ENCODE data around the gene MEIS3. TPM values are rescaled to one million over a fixed set of nuclear protein-coding genes. Genes with fewer than 3 reads are reported as not detected.

The MEIS3 gene
- polyA plus RNA-seq, 2 of the 4 experiments (the other 2 are of a cell fraction) = 16.5 to 27.1 TPM

DNA sequence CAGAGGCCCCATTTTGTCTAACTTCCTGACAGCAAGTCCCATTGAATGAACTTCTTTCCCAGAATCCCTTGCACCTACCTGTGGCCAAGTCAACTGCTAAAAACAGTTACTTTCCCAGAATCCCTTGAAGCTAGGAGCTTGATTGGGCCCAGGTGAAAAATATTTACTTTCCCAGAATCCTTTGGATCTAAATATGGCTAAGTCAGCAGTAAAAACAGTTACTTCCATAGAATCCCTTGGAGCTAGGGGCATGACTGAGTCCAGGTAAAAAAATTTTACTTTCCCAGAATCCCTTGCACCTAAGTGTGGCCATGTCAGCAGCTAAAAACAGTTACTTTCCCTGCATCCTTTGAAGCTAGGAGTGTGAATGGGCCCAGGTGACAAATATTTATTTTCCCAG lies 13.2 kb upstream of the MEIS3 start:
- no peak for ATAC-seq
- H3K9me3 ChIP-seq = no peaks in the 10 kb centered on the region; the same call in 2 of the 3 replicates
- no peak overlapping the region for H3K27ac ChIP-seq
- POLR2A ChIA-PET = no interaction called here
- CTCF ChIA-PET = interaction anchor here (0.6 to 28.3 kb wide), 14 partner anchors 12 to 431 kb away, joined by 3 to 901 read pairs (median 5); partner anchors contain the start of genes DHX34, EHD2, NAPA and NOP53
- H3K4me2 ChIP-seq = no peak overlapping the region
- H3K4me1 ChIP-seq = peaks cover 18% of the 10 kb centered on the region
- no peak overlapping the region for H3K4me3 ChIP-seq
- no peak for TF ChIP-seq CBX8 (IDR thresholded peaks at IDR 0.05)
- no peak for TF ChIP-seq GATA3 (IDR thresholded peaks at IDR 0.05; ENCODE audit: borderline replicate concordance)
- no peak for TF ChIP-seq TP53 (CRISPR knock-in tag; IDR thresholded peaks at IDR 0.05)
- TF ChIP-seq MAFK (IDR thresholded peaks at IDR 0.05; ENCODE audit: partially characterized antibody) = peak; percentile 81
- TF ChIP-seq, protein P1, sequence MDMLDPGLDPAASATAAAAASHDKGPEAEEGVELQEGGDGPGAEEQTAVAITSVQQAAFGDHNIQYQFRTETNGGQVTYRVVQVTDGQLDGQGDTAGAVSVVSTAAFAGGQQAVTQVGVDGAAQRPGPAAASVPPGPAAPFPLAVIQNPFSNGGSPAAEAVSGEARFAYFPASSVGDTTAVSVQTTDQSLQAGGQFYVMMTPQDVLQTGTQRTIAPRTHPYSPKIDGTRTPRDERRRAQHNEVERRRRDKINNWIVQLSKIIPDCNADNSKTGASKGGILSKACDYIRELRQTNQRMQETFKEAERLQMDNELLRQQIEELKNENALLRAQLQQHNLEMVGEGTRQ (IDR thresholded peaks at IDR 0.05) = no peak
- no peak for TF ChIP-seq ESRRA (IDR thresholded peaks at IDR 0.05; ENCODE audit: borderline replicate concordance, low read length)
- FAIRE-seq = no peak
- no peak for DNase-seq (ENCODE audit: low read depth in 1 of 2, low spot score in 1 of 2)

DNA sequence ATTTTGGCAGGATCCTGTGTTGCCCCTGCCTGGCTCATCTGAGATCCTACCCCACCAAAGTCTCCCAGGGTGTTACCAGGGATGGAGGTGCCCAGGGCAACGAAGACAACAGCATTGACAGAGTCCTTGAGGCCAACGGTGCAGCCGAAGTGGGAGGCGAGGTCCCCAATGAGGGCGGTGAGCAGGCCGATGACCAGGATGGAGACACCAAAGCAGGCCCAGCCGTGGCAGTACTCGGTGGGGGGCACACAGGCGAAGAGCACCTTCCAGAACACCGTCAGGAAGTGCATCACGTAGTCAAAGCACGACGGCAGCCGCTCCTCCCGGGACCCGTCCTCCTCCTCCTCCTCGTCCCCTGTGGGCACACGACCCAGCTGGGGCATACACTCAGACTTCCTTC lies 12.8 kb upstream of the MEIS3 start:
- Histone ChIP-seq H3K9me3 (no peaks in the 10 kb centered on the region; the same call in 2 of the 3 replicates), H3K4me1 (peaks cover 20% of the 10 kb centered on the region), H3K4me2 (no peak overlapping the region), H3K4me3 (no peak overlapping the region), H3K27ac (no peak overlapping the region)
- ATAC-seq (no peak), FAIRE-seq (no peak), DNase-seq (ENCODE audit: low read depth in 1 of 2, low spot score in 1 of 2) (no peak)
- 80% methylated on average over 18 of the region's 18 CpGs for WGBS (ENCODE audit: missing lambda C conversion rate)
- TF ChIP-seq RFX5 (IDR thresholded peaks at IDR 0.05) = no peak
- TF ChIP-seq POLR2A (IDR thresholded peaks at IDR 0.05; ENCODE audit: low read length) = no peak
- no peak for TF ChIP-seq CHD4 (IDR thresholded peaks at IDR 0.05; ENCODE audit: borderline replicate concordance)
- no peak for TF ChIP-seq FOSL2 (IDR thresholded peaks at IDR 0.05)
- no peak for TF ChIP-seq FOSL2 (CRISPR knock-in tag; IDR thresholded peaks at IDR 0.05)
- TF ChIP-seq SREBF2 (IDR thresholded peaks at IDR 0.05) = no peak
- TF ChIP-seq, protein P1 (IDR thresholded peaks at IDR 0.05) = no peak
- no peak for TF ChIP-seq GATA3 (IDR thresholded peaks at IDR 0.05; ENCODE audit: borderline replicate concordance)
- TF ChIP-seq JUN (IDR thresholded peaks at IDR 0.05) = no peak
- no peak for TF ChIP-seq HDAC2 (IDR thresholded peaks at IDR 0.05)
- no peak for TF ChIP-seq ZFP36 (IDR thresholded peaks at IDR 0.05; ENCODE audit: borderline replicate concordance, partially characterized antibody)
- no peak for TF ChIP-seq NR3C1 (IDR thresholded peaks at IDR 0.05)
- TF ChIP-seq ZC3H11A (IDR thresholded peaks at IDR 0.05) = no peak
- TF ChIP-seq RAD21 (conservative IDR thresholded peaks at IDR 0.05 in 1 of 2, IDR thresholded peaks at IDR 0.05 in 1 of 2) = no peak
- TF ChIP-seq EP300 (IDR thresholded peaks at IDR 0.05) = no peak
- no peak for TF ChIP-seq POLR2AphosphoS2 (conservative IDR thresholded peaks at IDR 0.05; ENCODE audit: low read length)
- no peak for TF ChIP-seq TP53 (CRISPR knock-in tag; IDR thresholded peaks at IDR 0.05)
- TF ChIP-seq EHF (CRISPR knock-in tag; IDR thresholded peaks at IDR 0.05) = no peak
- no peak for TF ChIP-seq TFCP2L1 (CRISPR knock-in tag; IDR thresholded peaks at IDR 0.05)
- CTCF ChIA-PET = interaction anchor here (0.6 to 28.3 kb wide), 14 partner anchors 15 to 431 kb away, joined by 3 to 901 read pairs (median 7); partner anchors contain the start of genes DHX34, EHD2, KPTN and NAPA
- POLR2A ChIA-PET = no interaction called here

DNA sequence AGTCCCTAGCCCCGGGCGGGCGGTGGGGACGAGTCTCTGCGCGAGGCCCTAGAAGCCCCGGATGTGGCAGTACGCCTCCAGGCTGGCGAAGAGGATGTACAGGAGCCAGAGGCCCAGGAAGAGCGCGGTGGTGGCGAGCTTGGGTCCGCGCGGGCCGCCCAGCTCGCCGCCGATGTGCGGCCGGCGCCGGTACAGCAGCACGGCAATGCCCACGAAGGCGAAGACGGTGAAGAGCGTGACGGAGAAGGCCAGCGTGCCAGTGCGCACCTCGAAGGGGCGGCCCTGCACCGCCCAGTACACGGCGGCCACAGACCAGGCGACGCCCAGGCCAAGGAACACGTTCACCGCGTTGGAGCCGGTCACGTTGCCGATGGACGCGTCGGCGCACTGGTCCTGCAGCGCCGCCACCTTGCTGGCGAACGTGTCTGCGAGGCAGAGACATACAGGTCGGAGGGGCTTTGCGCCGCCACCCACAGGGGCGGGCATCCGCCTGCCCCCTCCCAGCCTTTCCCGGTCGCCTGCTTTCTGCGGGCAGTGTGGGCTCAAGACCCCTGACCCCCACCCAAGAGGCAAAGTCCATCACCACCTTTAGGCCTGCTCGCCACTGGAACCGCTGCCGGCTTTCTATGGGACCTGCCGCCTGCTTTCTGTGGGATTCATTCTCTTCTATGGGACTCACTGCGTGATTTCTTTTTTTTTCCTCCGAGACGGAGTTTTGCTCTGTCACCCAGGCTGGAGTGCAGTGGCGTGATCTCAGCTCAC lies 10.9 kb upstream of the MEIS3 start:
- ChIA-PET POLR2A (no interaction called here), CTCF (interaction anchor here (0.6 to 28.3 kb wide), 9 partner anchors 16 to 358 kb away, joined by 3 to 901 read pairs (median 9); partner anchors contain the start of genes EHD2, KPTN and NAPA)
- FAIRE-seq (no peak), ATAC-seq (peak in 1 of 2 experiments; percentile 1; a peak in 1 of 6 replicates), DNase-seq (ENCODE audit: low read depth in 1 of 2, low spot score in 1 of 2) (no peak)
- WGBS (ENCODE audit: missing lambda C conversion rate) = 76% methylated on average over 69 of the region's 69 CpGs
- Histone ChIP-seq H3K27ac (no peak overlapping the region), H3K4me1 (peaks cover 20% of the 10 kb centered on the region), H3K4me2 (0 out of 3 replicates have a peak overlapping the region, but pooled peaks have one; percentile 27), H3K4me3 (no peak overlapping the region), H3K9me3 (no peaks in the 10 kb centered on the region; the same call in 2 of the 3 replicates)
- TF ChIP-seq, protein P1 (IDR thresholded peaks at IDR 0.05) = no peak
- TF ChIP-seq ZC3H11A (IDR thresholded peaks at IDR 0.05) (no peak), MYC (IDR thresholded peaks at IDR 0.05; ENCODE audit: borderline replicate concordance, low read length) (no peak), NPAS2 (CRISPR knock-in tag; IDR thresholded peaks at IDR 0.05; ENCODE audit: borderline replicate concordance) (no peak), RNF2 (IDR thresholded peaks at IDR 0.05; ENCODE audit: borderline replicate concordance, low read depth) (no peak), SMC3 (IDR thresholded peaks at IDR 0.05) (no peak), HOXB5 (CRISPR knock-in tag; IDR thresholded peaks at IDR 0.05) (no peak), HOXA7 (CRISPR knock-in tag; IDR thresholded peaks at IDR 0.05) (no peak), CHD2 (IDR thresholded peaks at IDR 0.05; ENCODE audit: low read length, partially characterized antibody) (no peak), FOXS1 (CRISPR knock-in tag; IDR thresholded peaks at IDR 0.05) (no peak), MAZ (IDR thresholded peaks at IDR 0.05; ENCODE audit: borderline replicate concordance, low read depth, low read length) (no peak), EHF (CRISPR knock-in tag; IDR thresholded peaks at IDR 0.05) (no peak)
- TF ChIP-seq, protein P2, sequence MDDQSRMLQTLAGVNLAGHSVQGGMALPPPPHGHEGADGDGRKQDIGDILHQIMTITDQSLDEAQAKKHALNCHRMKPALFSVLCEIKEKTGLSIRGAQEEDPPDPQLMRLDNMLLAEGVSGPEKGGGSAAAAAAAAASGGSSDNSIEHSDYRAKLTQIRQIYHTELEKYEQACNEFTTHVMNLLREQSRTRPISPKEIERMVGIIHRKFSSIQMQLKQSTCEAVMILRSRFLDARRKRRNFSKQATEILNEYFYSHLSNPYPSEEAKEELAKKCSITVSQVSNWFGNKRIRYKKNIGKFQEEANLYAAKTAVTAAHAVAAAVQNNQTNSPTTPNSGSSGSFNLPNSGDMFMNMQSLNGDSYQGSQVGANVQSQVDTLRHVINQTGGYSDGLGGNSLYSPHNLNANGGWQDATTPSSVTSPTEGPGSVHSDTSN (IDR thresholded peaks at IDR 0.05) = no peak
- TF ChIP-seq, protein P3, sequence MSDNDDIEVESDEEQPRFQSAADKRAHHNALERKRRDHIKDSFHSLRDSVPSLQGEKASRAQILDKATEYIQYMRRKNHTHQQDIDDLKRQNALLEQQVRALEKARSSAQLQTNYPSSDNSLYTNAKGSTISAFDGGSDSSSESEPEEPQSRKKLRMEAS (IDR thresholded peaks at IDR 0.05) = peak; percentile 49
